NCI-H1417 (cell line): ENCODE results near the gene ZRANB3.

ENCODE experiments used
- DNase-seq, 3 experiments: peaks; one replicate each; lab custom pipeline; 2025; lab: John Stamatoyannopoulos, UW

Gene ZRANB3

GRCh38 chr2:135174049-135174809 lies 356.8 kb downstream of the ZRANB3 start:
- DNase-seq = no peak

DNA sequence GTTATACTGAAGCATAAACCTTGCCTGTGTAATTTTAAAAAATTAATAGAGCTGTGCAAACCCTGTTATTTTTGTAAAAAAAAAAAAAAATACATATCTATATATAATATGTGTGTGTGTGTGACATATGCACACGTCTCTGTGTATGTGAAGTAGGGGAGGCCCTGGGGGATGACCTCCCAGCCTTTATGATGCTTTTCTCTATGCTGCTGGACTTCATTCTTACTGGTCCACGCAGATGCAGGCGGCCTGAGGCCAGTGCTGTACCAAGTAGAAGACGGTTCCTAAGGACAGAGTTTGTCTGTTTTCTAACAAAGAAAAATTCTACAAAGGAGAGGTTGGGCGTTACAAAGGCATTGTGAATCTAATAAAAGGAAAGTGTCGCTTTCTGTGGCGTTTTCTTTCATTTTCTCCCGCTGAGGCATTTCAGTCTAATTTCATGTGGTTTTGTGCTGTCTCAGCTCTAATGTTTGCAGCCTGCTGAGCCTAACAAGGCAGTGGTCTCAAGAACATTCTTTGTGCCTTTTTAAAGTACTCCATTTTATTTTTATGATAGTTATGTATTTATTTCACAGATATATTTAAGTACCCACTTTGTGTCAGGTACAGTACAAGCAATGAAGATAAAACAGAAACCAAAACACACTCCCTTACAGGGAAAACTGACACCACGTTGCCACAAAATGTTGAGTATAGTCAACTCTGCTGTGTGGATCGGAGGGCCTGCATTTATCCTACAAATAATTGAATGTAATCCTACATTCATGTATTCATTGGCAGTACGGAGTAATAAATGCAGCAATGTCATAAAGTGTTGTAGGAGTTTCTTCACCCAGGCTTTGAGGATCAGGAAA lies 360.9 kb downstream of the ZRANB3 start:
- peak in 1 of 3 experiments; percentile 2 for DNase-seq

DNA sequence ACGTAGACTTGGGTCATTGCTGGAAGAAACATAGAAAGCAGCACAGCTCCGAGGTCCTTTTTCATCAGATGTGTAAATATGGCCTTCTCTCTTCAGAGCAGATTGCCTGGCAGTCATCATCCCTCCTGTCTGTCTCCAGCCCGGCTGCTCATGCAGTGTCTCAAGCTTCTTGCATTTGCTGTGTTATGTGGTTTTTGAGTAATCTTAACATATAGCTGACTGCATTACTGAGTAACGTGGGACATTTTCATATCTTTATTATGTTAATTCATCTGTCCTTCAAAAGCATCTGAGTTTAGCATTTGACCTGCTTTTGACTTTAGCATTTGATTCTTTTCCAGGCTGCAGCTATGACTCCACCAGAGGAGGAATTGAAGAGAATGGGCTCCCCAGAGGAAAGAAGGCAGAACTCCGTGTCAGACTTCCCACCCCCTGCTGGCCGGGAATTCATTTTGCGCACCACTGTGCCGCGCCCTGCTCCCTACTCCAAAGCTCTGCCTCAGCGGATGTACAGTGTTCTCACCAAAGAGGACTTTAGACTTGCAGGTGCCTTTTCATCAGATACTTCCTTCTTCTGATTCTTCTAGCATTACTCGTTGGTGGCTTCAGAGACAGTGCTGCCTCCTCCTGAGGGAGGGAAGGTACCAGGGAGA lies 362.7 kb downstream of the ZRANB3 start:
- no peak for DNase-seq

GRCh38 chr2:135167273-135167672 lies 363.7 kb downstream of the ZRANB3 start:
- DNase-seq = no peak

DNA sequence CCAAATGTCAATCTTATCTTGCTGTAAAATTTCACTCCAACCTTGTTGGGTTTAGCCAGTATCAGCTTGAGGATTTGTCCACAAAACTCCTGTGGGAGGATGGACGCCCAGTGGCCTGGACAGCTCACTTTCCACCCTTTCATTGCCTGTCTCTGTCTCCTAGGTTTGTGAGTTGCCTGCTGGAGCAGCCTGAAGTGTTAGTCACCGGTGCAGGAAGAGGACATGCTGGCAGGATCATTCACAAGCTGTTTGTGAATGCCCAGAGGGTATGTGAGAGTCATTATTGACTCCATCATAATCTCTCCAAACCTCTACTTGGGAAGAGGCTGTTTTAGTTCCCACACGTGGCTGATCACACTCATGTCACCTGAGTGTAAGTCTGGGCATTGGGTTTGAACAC lies 366.6 kb downstream of the ZRANB3 start:
- DNase-seq = peak in 2 of 3 experiments; percentile 26 to 67

- no peak for DNase-seq
These were observed 367.1 kb downstream of the ZRANB3 start for GRCh38 chr2:135163901-135164300.

- no peak for DNase-seq
These were observed 367.7 kb downstream of the ZRANB3 start for GRCh38 chr2:135163306-135163705.

DNA sequence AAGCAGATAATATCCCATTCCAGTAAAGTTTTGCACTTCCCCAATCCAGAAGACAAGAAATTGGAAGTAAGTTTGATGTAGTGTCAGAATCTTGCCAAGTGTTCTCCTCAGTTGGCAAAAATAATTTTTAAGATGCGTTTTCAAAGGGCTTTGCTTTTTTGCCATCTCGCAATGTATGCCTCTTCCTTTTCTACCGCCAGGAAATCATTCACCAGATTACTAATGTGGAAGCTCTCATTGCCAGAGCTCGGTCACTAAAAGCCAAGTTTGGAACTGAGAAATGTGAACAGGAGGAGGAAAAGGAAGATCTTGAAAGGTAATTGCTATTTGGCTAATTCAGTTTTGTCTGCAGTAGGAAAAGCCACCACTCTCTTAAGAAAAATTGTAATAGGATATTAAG lies 368.2 kb downstream of the ZRANB3 start:
- DNase-seq = peak in 1 of 3 experiments; percentile 12

DNA sequence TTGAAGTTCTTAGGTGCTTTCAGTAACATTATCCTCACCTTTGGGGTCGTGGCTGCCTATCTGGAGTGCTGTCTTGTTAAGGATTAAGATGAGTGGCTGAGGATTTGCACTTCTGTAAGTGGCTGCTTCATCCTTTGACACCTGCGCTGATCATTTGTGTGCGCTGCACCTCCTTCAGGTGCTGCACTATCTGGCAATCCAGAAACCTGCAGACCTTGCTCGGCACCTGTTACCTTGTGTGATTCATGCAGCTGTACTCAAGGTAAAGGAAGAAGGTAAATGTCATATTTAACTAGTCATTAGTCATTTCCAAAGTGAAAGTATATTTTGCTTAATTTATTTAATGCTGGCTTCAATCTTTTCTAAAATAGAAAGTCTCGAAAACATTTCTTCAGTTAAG lies 368.6 kb downstream of the ZRANB3 start:
- DNase-seq = peak in 1 of 3 experiments; percentile 3

GRCh38 chr2:135159191-135159590 lies 371.8 kb downstream of the ZRANB3 start:
- no peak for DNase-seq

DNA sequence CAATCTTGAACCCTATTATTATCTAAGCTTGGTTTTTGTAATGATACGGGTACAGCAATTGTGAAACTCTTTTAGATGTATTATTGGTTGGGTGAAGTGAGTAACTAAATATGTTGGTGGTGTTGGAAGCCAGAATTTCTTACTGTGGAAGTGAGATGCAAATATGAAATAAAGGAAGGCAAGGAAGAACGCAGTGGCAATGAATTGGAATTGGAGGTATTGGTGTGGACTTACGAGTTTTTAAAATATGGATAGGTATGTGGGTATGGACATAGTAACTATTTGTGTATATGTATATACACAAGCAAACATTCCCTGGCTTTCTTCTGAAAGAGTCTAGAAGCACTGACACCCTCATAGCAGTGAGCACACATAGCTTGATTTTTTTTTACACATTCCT lies 373.2 kb downstream of the ZRANB3 start:
- DNase-seq = no peak

DNA sequence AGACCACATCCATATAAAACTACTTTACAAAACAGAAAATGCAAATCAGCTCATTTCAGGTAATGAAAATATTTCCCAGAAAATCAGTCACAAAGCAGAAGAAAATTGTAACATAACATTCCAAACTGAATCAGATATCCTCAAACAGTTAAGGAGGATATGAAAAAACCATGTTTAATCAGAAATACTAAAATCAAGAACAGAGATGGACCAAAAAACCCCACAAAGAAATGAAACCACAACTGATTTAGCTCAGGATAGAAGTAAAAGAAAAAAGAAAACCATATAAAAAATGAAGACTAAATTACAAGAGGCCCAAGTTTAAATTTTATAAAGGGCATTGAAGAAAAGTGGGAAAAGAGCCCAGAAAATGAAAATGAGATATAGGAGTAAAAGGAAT lies 376.1 kb downstream of the ZRANB3 start:
- no peak for DNase-seq

- no peak for DNase-seq
These were observed 378.7 kb downstream of the ZRANB3 start for GRCh38 chr2:135152361-135152760.

- no peak for DNase-seq
These were observed 379.4 kb downstream of the ZRANB3 start for GRCh38 chr2:135151615-135152014.

DNA sequence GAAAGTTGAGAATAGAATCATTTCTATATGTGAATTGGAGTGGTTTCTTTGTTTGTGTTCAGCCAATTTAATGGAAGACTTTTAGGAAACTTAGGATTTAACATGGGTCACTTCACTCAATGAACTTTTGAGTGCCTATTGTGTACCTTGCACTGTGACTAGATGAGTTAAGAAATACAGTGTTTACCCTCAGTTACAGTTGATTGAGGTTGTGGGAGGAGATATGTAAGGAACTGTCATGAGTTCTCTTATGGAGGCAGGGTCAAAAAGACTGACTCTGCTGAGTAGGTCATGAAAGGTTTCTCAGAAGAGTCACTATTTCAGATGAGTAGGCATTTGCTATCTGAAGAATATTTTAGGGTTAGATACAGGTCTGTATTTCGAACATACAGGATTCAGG lies 380.3 kb downstream of the ZRANB3 start:
- DNase-seq = peak in 1 of 3 experiments; percentile 1

- no peak for DNase-seq
These were observed 381.8 kb downstream of the ZRANB3 start for GRCh38 chr2:135149251-135149650.

DNA sequence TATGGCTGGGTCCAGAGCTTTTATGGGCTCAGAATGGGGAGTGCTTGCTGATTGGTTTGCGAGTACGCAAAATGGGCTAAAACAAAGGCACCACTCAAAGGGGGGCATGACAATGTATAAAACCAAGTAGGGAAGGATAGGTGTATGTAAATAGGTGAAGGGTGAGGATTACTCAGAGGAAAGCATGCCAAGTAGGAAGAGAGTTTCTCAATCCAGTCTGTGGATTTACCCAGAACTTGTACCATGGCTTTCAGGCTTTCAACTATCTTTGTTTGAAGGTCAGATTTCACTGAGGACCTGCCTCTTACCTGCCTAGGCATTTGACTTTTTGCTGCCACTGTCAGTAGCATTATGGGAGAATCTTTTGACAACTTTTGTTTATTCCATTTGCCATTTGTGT lies 386.7 kb downstream of the ZRANB3 start:
- no peak for DNase-seq

- DNase-seq = no peak
These were observed 388.7 kb downstream of the ZRANB3 start for GRCh38 chr2:135142323-135142722.

DNA sequence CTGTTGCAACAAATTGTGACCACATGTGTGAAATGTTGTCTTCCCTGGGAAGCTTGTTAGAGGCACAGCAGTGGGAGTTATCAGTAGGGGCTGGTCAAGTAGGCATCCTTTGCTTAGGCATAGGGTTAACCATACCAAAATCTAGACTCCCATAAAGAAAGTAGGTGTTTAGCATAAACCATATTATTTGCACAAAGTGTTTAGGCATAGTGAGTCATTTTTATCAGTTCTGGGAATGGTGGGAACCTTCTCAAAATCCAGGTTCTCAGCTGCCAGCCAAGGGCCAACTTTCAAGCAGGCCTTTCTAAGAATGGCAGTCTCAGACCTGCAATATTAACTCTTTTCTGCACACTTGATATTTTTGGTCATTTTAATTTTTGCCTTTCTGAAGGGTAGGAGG lies 390.4 kb downstream of the ZRANB3 start:
- no peak for DNase-seq

DNA sequence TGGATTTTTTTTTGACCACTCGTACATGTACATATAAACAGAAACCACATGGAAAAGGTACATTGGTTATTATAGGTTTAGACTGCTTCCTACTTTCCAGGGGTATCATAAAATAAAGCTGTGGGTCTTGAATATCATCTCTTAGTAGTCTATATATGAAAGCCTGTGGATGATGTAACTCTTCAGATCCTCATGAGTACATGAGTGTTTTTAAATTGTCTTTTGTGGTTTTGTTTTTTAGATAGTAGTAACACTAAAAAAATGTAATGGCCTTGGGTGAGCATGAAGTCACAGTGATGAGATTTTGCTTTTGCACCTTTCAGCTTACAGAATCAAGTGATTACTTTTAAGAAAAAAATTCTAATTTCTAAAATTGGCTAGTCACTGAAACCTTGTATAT lies 398.7 kb downstream of the ZRANB3 start:
- DNase-seq = peak in 1 of 3 experiments; percentile 1

GRCh38 chr2:135130751-135131150 lies 400.3 kb downstream of the ZRANB3 start:
- no peak for DNase-seq

- DNase-seq = no peak
These were observed 405.1 kb downstream of the ZRANB3 start for GRCh38 chr2:135125940-135126339.
